Stimulated activated naive CD8-positive, alpha-beta T cell treated with anti-CD3 and anti-CD28 coated beads, Interleukin-15, Interleukin-2, amounts not matched to agents 100 ng/mL and 50 ng/mL, for 24 hours (primary cell): ENCODE data around the gene CAMSAP1.
"Not testable (repeated sequence)": the region's sequence is repeated elsewhere in the genome, so short reads cannot be mapped to it uniquely, and the experiment has no call there.

Experiments
- H3K27ac Mint-ChIP-seq: one replicate; pipeline ENCODE4 v1.8.0; 2021; ENCODE audit warnings: mild to moderate bottlenecking, mixed read lengths
- H3K27me3 Mint-ChIP-seq: one replicate; pipeline ENCODE4 v1.8.0; 2021; ENCODE audit warnings: mixed read lengths
- H3K36me3 Mint-ChIP-seq: one replicate; pipeline ENCODE4 v1.8.0; 2021; ENCODE audit warnings: low read depth, mixed read lengths
- H3K4me1 Mint-ChIP-seq: one replicate; pipeline ENCODE4 v1.8.0; 2021; ENCODE audit warnings: low read depth, mixed read lengths
- H3K4me3 Mint-ChIP-seq: one replicate; pipeline ENCODE4 v1.8.0; 2021; ENCODE audit warnings: mild to moderate bottlenecking, mixed read lengths
- H3K9me3 Mint-ChIP-seq: one replicate; pipeline ENCODE4 v1.8.0; 2021; ENCODE audit warnings: mixed read lengths

The CAMSAP1 gene, protein sequence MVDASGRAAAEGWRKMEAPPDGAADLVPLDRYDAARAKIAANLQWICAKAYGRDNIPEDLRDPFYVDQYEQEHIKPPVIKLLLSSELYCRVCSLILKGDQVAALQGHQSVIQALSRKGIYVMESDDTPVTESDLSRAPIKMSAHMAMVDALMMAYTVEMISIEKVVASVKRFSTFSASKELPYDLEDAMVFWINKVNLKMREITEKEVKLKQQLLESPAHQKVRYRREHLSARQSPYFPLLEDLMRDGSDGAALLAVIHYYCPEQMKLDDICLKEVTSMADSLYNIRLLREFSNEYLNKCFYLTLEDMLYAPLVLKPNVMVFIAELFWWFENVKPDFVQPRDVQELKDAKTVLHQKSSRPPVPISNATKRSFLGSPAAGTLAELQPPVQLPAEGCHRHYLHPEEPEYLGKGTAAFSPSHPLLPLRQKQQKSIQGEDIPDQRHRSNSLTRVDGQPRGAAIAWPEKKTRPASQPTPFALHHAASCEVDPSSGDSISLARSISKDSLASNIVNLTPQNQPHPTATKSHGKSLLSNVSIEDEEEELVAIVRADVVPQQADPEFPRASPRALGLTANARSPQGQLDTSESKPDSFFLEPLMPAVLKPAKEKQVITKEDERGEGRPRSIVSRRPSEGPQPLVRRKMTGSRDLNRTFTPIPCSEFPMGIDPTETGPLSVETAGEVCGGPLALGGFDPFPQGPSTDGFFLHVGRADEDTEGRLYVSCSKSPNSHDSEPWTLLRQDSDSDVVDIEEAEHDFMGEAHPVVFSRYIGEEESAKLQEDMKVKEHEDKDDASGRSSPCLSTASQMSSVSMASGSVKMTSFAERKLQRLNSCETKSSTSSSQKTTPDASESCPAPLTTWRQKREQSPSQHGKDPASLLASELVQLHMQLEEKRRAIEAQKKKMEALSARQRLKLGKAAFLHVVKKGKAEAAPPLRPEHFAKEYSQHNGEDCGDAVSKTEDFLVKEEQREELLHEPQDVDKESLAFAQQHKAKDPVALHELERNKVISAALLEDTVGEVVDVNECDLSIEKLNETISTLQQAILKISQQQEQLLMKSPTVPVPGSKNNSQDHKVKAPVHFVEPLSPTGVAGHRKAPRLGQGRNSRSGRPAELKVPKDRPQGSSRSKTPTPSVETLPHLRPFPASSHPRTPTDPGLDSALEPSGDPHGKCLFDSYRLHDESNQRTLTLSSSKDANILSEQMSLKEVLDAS (N-terminal part only)

DNA sequence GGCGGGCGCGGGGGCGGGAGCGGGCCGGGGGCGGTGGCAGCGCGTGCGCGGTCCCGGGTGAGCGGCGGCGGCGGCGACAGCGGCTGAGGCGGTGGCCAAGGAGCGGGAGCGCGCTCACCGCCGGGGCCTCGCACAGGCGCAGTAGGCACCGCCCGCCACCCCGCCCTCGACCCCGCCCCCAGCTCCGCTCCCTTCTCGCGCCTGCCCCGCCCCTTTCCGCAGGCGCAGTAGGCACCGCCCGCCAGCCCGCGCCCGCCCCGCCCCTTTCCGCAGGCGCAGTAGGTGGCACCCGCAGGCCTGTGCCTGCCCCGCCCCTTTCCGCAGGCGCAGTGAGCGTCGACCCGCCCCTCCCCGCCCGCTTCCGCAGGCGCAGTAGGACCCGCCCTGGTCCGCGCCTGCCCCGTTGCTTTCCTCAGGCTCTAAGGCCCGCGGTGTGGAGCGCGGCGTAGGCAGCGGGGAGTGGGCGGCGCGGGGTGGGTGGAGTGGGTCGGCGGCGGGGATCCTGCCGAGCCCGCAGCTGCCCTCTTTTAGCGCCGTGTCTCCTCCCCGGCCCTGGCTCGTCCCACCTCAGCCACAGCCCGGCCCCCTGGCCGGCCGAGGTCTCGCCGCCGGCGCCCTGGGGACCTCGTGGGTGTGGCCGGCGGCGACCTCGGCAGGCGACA, at the start of gene CAMSAP1:
CAMSAP1 (minus strand) TSS at position 116 of the 662 bp plus-strand sequence. CDS start 387 bp downstream, outside the sequence.
- Mint-ChIP-seq H3K4me3 (peak within 1 kb of the TSS; percentile 87), H3K36me3 (peaks cover 47% of the 10 kb centered on the region), H3K4me1 (peaks cover 60% of the 10 kb centered on the region), H3K9me3 (peaks cover 10% of the 10 kb centered on the region), H3K27me3 (no peaks in the 10 kb centered on the region), H3K27ac (peak within 1 kb of the TSS; percentile 81)

DNA sequence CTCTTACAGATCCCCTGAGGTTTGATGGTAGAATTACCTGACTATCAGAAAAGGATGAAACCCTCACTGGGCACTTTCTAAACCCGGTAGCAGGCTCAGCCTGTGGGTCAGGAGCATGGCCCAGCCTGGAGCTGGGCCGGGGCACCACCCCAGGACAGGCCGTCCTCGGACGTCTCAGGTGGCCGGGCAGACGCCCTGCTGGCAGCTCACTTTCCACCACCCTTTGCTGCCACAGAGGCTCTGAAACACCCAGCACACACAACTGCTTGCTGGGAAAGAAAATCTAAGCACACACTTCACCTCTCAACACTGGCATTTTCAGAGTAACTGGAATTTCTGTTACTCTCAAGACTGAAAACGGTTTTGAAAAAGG, 49.4 kb upstream of the CAMSAP1 start:
- Mint-ChIP-seq H3K4me1 (peaks cover 21% of the 10 kb centered on the region), H3K27ac (no peak overlapping the region), H3K27me3 (no peaks in the 10 kb centered on the region), H3K9me3 (no peaks in the 10 kb centered on the region), H3K4me3 (no peak overlapping the region), H3K36me3 (peaks cover 25% of the 10 kb centered on the region)

DNA sequence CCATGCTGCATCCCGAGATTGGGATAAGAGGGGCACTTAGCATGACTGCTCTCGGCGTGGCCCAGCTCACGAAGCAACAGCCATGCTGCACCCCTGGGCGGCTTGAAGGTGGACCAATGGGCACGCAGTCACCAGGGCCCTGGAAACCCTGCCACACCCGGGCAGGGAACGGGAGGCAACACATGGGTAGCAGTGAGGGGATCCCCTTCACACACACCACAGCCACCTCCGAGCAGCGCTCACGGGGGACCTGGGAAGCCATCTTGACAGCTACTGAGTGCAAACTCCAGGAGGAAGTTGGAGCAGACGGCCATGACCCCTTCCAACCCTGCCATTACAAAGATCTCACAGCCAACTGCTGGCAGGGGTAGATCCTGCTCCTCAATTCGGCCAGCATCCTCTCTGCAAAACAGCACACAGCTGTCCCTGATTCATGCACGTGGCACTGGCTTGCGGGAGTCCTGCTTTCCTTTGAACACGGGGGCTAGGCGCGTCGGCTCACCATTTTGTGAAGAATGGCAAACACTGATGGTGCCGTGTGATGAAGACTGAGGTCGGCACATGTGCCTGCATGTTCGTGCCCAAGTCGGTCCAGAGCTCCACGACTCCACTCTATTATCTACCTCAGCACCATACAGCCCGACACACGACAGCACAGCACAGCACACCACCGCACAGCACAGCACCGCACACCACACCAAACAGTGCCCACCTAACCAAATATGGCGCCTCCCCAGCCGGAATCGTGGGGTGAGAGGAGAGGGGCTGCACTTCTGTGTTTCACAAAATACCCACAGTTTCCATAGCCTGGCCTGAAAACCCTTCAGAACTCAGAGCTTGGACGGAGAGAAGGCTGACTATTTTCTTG, 48.8 kb upstream of the CAMSAP1 start:
- H3K4me1 Mint-ChIP-seq = peaks cover 16% of the 10 kb centered on the region
- H3K4me3 Mint-ChIP-seq = no peak overlapping the region
- peaks cover 25% of the 10 kb centered on the region for H3K36me3 Mint-ChIP-seq
- H3K27me3 Mint-ChIP-seq = no peaks in the 10 kb centered on the region
- H3K27ac Mint-ChIP-seq = no peak overlapping the region
- H3K9me3 Mint-ChIP-seq = no peaks in the 10 kb centered on the region

DNA sequence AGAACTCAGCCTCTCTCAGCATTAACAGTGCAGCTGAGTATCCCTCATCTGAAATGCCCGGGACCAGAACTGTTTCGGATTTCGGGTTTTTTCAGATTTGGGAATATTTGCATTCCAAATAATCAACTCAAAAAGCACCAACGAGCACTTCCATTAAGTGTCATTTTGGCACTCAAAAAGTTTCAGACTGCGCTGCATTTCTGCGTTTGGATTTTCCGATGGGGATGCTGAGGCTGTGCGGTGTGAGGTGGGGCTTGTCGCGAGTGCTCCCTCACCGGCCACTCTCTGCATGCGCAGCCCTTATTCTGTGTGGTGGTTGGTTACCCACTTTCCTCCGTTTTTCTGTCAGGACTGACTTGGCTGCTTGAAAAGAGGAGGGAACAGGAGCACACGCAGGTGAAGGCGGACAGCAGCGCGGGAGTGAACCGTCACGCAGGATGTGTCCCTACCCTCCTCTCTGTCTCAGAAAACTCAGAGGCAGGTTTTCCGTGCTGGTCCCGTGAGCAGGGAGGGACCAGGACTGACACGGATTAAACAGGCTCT, 45.4 kb upstream of the CAMSAP1 start:
- Mint-ChIP-seq H3K4me3 (no peak overlapping the region), H3K36me3 (peaks cover 44% of the 10 kb centered on the region), H3K9me3 (no peaks in the 10 kb centered on the region), H3K27ac (no peak overlapping the region), H3K27me3 (no peaks in the 10 kb centered on the region), H3K4me1 (no peaks in the 10 kb centered on the region)

DNA sequence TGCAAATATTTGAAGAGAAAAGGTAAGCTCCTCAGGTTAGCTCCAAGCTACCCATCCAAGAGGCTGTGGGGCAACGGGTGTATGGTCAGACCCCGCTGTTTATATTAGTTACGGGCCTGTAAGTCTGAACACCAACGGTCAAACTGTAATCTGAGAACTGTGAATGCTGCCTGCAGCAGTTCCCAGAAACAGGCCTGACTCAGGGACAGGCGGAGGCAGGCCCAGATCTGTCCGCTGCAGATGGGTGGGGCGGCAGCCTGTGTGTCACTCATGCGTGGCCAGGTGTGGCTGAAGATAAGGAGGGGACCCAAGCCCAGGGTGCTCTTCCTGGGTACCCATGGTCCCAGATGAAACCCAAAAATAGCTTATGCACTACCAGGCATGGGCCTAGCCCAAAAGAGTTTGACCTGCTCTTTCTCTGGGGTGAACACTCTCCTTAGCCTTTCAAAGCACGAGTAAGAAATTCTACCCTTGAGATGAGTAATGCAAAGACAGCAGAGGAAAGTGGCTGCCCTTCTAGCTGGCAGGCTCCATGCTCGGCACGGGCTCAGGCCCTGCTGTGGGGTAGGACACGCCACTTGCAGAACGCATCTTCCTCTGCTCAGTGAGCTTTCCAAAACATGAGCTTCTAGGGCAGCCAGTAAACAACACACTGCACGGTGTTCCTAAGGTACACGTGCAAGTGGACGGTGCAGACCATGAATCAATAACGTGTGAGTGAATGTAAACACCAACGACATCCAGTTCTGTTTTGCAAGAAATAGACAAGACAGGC, 44.7 kb upstream of the CAMSAP1 start:
- Mint-ChIP-seq H3K27ac (no peak overlapping the region), H3K4me3 (no peak overlapping the region), H3K36me3 (peaks cover 46% of the 10 kb centered on the region), H3K4me1 (no peaks in the 10 kb centered on the region), H3K27me3 (no peaks in the 10 kb centered on the region), H3K9me3 (no peaks in the 10 kb centered on the region)

DNA sequence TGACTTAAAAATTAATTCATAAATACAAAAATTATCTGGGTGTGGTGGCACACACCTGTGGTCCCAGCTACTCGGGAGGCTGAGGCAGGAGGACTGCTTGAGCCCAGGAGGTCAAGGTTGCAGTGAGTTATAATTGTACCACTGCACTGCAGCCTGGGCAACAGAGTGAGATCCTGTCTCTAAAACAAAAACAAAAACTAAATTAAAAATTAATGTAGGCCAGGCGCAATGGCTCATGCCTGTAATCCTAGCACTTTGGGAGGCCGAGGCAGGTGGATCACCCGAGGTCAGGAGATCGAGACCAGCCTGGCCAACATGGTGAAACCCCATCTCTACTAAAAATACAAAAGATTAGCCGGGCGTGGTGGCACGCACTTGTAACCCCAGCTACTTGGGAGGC, 44.0 kb upstream of the CAMSAP1 start:
- not testable (repeated sequence) for H3K27ac Mint-ChIP-seq, H3K9me3 Mint-ChIP-seq, H3K4me1 Mint-ChIP-seq, H3K27me3 Mint-ChIP-seq, H3K4me3 Mint-ChIP-seq
- H3K36me3 Mint-ChIP-seq = peaks cover 47% of the 10 kb centered on the region

DNA sequence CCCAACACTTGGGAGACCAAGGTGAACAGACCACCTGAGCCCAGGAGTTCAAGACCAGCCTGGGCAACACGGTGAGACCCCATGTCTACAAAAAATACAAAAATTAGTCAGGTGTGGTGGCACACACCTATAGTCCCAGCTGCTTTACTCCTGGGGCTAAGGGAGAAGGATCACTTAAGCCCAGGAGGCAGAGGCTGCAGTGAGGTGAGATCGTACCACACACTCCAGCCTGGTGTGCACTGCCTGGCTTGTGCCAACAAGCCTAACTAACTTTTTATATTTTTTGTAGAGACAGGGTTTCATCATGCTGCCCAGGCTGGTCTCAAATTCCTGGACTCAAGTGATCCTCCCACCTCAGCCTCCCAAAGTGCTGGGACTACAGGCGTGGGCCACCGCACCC, 43.5 kb upstream of the CAMSAP1 start:
- not testable (repeated sequence) for H3K9me3 Mint-ChIP-seq, H3K4me3 Mint-ChIP-seq, H3K27me3 Mint-ChIP-seq, H3K27ac Mint-ChIP-seq, H3K4me1 Mint-ChIP-seq
- H3K36me3 Mint-ChIP-seq = peaks cover 52% of the 10 kb centered on the region

DNA sequence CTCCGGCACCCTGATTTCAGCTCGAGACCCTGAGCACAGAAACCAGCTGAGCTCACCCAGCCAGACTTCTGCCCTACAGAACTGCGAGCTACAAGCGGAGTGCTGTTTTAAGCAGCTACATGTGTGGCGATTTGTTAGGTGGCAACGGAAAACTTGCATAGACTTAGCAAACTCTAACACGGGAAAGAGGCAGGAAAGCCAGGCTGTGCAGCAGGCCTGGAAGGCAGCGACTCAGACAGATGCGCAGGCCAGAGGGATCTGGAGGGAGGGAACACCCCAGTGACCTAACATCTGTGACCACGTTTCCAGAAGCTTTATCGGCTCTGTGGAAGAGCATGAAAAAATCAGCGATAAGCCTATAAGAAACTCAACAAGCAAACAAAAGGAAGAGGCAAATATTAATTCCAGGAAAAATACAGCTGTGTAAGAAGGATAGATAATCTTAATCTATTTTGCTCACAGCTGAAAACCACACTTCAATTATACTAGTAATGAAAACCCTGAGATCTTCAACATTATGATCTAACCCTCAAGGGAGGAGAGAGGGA, 42.9 kb upstream of the CAMSAP1 start:
- H3K27me3 Mint-ChIP-seq = no peaks in the 10 kb centered on the region
- H3K36me3 Mint-ChIP-seq = peaks cover 58% of the 10 kb centered on the region
- H3K4me3 Mint-ChIP-seq = no peak overlapping the region
- H3K9me3 Mint-ChIP-seq = no peaks in the 10 kb centered on the region
- H3K27ac Mint-ChIP-seq = no peak overlapping the region
- no peaks in the 10 kb centered on the region for H3K4me1 Mint-ChIP-seq

DNA sequence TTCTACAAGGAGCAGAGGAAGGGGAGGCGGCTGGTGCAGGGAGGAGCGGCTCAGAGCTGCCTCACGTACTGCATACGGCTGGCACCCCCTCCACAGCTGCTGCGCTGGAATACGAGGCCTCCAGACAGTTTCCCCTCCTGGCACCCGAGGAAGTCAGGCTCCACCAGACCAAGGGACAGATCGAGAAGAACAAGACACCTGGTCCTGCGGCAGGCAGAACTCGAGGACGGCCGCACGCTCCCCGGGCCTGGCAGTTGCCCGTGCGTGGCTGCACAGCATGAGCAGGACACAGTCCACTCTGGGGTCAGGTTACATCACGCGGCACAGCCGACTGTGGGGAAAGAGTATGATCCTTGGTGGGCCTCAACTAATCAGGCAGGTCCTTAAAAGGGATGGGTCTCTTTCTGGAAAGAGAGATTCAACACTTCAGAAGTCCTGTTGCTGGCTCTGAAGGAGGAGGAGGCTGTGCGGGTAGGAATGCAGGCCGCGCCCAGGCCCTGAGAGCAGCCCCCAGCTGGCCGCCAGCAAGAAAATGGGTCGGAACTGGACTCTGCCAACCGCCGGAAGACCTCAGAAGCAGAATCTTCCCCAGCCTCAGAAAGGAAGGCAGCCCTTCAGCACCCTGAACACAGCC, 42.3 kb upstream of the CAMSAP1 start:
- Mint-ChIP-seq H3K4me1 (no peaks in the 10 kb centered on the region), H3K4me3 (no peak overlapping the region), H3K9me3 (no peaks in the 10 kb centered on the region), H3K36me3 (peaks cover 58% of the 10 kb centered on the region), H3K27ac (no peak overlapping the region), H3K27me3 (no peaks in the 10 kb centered on the region)

DNA sequence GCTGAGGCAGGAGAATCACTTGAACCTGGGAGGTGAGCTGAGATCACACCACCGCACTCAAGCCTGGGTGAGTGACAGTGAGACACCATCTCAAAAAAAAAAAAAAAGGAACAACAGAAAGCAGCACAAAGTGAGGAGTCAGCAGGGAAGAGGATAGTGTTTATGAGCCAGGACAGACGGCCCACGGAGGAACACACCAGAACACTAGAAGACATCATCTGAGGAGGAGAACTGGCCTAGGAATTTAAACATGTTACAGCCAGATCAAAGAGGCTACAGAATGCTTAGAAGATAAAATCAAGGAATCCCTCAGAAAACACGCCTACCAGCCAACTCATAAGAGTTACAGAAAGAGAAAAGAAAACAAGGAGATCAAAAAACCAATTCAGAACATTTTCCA, 41.6 kb upstream of the CAMSAP1 start:
- H3K36me3 Mint-ChIP-seq = peaks cover 59% of the 10 kb centered on the region
- no peaks in the 10 kb centered on the region for H3K27me3 Mint-ChIP-seq
- H3K4me3 Mint-ChIP-seq = no peak overlapping the region
- H3K9me3 Mint-ChIP-seq = no peaks in the 10 kb centered on the region
- H3K4me1 Mint-ChIP-seq = no peaks in the 10 kb centered on the region
- H3K27ac Mint-ChIP-seq = no peak overlapping the region

DNA sequence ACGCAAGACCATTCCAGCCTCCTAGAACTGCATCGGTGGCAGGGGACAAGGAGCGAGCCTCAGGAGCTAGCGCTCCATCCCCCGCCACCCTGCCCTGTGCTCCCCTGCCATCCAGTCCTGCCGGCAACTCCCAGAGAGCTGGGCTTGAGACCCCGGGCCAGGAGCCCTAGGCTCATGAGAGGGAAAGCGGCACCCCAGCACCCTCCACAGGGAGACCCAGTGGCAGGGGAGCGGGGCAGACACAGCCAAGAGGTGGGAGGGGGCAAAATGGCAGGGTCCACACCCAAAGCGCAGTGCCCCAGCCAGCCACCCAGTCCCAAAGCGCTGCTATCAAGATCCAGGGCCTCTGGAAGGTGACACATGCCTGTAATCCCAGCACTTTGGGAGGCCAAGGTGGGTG, 41.1 kb upstream of the CAMSAP1 start:
- H3K4me3 Mint-ChIP-seq = no peak overlapping the region

DNA sequence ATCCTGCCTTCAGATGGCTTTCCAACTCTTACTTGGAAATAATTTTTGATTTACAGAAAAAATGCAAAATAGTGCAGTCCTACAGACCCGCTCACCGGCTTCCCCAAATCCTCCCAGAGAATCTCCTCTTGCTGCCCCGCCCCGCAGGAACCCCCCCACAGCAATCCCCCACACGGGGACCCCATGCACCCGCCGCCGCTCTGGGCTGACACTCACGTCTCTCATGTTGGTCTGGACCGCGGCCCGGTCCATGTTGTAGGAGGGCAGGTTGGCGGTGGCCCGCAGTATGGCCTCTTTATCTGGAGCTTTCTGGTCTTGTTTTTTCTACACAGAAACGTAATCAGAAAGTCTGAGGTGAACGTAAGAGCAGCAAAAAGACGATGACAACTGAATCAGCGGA, 40.2 kb upstream of the CAMSAP1 start:
- Mint-ChIP-seq H3K4me1 (no peaks in the 10 kb centered on the region), H3K27me3 (no peaks in the 10 kb centered on the region), H3K4me3 (no peak overlapping the region), H3K36me3 (peaks cover 61% of the 10 kb centered on the region), H3K27ac (no peak overlapping the region), H3K9me3 (no peaks in the 10 kb centered on the region)

More for the DNA sequence above, 41.1 kb upstream of the CAMSAP1 start:
- H3K27ac Mint-ChIP-seq = no peak overlapping the region
- H3K4me1 Mint-ChIP-seq = no peaks in the 10 kb centered on the region
- H3K36me3 Mint-ChIP-seq = peaks cover 60% of the 10 kb centered on the region
- H3K9me3 Mint-ChIP-seq = no peaks in the 10 kb centered on the region
- no peaks in the 10 kb centered on the region for H3K27me3 Mint-ChIP-seq
